ENCODE measurements around the gene MDM1.

MDM1 gene

DNA sequence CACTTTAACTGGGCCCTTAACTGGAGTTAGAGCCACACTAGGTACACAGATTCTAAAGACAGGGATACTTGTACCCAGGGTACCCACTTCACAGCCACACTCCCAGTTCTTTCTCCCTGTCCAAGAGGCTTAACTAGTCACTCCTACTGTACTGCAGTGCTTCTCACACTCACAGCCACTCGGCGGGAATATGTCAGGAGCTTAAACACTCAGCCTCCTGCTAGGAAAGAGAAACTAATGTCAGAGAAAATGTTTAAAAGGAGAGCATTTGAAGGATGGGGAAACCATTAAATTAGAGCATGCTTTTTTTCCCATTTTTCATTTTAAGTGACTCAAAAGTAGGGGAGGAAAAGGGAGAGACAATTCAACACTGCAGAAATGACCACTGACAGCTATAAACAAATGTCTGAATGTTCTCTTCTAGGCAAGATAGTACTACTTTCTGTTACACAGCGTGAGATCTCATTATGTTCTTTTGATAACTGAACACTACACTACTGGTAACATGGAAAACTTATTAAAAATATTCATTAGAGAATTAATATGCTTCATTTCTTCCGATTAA, 22.9 kb upstream of the MDM1 start:
- DNase-seq, result no peak

DNA sequence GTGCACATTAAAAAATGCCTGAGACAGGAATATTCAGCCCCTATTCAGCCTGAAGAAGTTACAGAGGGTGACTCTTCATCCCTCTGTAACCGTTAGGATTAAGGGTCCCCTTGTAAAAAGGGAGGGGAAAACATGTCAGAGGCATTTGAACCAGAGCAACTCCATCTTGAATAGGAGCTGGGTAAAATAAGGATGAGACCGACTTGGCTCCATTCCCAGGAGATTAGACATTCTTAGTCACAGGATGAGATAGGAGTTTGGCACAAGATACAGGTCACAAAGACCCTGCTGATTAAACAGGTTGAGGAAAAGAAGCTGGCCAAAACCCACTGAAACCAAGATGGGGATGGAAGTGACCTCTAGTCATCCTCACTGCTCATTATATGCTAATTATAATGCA, 19.9 kb upstream of the MDM1 start:
- DNase-seq, result no peak

DNA sequence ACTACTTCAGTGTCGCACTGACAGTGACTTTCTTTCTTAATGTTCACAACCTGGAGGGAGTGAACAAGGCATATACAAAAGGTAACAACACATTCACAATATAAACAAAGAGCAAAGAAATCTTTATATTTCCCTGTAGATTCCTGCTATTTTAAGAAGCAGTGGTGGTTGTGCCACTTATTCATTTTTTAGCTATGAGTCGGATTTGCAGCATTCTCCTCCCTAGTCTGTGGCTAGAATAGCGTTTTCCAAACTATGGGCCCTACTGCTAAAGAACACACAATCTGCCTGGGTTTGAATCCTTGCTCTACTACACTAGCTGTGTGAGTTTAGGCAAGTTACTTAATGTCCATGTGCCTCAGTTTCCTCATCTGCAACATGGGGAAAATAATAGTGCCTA, 18.6 kb upstream of the MDM1 start:
- no peak for DNase-seq

DNA sequence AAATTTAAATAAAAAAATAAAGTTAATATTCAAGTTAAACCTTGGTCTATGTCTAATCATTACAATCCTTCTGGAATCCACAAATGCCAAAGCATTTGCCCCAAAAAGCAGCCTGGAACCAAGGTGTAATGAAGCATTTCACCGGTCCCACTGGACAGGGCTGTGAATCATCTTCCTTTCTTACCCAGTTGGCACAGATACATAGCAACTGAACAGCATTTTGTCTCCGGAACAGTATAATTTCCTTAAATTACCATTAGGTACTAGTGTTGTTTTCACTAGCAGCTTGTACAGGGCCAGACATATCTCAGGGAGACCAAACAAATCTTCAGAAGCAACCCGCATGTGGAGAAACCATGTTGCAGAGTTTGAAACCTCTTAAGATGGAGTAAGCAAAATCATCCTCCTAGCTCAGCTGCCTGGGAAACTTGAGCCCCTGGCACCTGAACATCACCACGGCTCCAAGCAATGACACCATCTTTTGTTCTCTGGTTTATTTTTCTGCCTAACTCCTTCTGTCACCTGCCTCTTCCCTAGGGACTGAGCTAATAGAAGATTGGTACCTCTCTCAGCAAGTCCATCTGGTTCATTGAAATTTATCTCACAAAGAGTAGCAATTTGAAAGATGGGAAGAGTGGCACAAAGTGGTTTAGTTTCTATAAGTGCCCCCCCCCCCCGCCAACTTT, 17.9 kb upstream of the MDM1 start:
- peak; percentile 92 for DNase-seq

DNA sequence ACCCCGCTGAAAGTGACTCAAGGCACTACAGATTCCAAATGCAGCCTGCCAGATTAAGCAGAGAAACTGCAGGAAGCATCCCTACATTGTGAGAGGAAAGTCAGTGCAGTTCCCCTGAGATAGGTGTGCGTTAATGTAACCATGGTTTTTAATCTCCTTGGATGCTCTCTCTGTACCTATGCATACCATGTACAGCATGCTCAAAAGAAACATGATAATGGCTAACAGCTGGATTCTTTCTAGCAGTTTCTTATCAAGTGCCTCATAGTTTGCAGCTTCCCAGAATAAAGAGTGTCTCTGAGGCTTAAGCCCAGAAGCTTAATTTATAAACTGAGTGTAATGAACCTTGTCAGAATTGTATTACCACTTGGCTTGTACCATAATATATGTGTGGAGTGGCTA, 17.1 kb upstream of the MDM1 start:
- DNase-seq, result peak; percentile 77

DNA sequence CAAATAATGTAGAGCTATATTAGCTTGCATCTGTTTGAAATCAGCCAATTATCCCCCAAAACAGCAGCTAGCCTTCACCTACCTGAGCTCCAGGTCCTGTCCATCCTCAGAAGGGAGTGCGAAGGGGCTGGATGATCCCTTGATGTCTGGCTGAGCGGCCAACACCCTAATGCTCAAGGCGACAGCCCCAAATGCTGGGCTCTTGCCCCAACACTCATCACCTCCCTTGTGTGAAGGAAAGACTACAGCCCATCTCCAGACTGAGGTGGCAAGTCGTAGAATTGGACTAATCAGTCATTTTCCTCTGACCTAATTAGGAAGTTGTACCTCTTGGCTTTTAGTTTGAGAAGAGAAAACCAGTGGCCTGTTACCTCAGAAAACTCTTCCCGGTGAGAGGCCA, 16.3 kb upstream of the MDM1 start:
- no peak for DNase-seq

DNA sequence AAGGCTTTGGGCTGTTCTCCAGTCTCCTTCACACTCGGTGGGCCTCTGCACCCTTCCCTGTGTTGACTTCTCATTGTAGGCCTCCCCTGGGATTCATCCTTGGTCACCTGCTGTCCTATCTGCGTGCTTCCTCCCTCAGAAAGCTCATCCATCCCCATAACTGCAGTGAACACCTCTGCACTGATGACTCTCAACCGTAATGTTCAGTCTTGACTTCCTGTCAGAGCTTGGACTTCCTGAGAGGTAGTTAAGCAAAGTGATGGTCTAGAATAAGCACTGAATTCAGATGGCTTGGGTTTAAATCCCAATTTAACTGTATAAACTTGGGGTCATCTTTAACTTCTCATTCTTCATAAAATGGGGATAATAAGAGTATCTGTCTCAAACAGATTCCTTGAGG, 13.6 kb upstream of the MDM1 start:
- DNase-seq, result no peak

DNA sequence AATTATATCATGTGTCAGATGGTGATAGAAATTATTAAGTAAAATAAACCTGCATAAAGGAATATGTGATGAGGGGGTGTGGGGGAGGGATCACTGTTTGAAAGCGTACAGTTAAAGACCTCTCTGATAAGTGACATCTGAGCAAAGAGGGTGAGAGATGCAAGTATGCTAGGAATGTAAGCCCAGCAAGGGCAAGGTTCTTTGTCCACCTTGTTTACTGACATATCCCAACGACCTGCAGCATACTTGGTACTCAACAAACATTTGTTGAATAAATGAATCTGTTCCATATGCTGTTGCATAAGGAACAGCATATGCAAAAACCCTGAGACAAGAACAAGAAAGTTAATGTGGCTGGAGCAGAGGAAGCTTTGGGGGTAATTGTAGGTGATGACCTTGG, 12.0 kb upstream of the MDM1 start:
- DNase-seq, result no peak

DNA sequence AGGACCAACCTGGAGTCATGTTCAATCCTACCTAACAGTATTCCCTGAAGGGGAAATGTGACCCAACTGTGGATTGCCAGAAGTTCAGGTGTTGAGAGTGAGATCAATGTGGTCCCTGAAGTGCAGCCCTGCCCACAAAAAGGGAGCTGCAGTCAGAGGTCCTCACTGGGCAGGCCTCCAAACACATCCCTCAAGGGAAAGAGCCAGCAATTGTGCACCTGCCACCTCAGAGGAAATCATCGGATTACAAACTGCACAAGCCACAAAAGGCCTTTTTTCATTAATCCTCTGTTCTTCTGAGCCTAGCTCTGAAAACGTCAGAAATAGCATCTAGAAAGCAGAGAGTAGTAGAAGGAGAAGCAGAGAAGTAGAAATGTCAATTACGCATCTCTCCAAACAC, 10.8 kb upstream of the MDM1 start:
- peak; percentile 80 for DNase-seq

DNA sequence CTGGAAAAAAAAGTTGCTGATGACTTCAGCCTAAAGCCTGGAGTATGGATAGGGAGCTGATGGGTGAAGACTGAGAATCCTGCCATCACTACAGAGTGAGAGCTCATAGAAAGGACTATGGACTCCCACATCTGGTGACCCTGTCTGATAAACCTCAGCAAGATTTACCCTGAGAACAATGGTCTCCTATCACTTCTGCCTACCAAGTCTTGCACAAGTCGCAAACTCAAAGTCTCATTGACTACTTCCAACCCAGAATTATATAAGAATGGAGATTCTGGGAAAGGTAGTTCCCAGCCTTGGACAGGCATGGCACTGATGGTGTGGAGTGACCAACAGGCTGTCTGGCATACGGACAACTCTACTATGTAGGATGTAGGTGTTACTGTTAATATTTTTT, 9.7 kb upstream of the MDM1 start:
- no peak for DNase-seq

DNA sequence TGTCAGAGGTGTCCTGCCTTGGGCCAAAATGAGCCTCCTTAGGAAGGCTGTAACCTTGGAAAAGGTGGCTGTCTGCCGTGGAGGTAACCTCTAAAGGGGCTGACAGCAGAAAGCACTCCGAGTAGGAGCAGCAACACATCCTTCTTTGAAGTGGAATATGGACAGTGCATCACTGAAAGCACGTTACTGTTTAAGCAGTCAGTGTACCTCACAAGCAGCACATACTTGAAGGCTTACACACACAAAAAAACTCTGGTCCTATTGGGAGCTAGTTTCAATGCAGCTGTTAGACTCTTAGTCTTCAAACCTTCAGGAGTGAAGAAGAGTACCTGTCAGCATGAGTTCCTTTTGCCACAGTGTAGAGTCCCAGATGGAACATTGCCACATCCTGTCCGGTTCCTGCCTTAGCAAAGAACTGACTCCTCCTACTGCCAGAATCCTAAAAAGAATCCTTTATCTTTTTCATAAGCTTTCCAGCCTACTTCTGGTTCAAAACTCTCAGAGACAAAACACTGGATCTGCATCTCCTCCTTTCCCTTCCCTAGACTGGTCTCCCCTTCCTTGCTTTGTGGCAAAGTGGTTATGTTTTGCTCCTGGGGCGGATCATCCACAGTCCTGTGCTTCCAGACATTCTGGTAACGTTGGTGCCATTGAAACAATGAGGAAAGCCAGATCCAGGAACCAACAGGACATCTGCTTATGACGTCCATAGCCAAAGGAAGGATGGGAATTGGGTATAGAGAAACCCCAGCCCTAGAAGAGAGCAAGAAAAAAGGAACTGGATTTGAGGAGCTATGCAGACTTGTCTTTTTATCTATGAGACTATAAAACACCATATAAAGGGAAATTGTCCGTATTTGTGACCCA, 8.5 kb upstream of the MDM1 start:
- no peak for DNase-seq

DNA sequence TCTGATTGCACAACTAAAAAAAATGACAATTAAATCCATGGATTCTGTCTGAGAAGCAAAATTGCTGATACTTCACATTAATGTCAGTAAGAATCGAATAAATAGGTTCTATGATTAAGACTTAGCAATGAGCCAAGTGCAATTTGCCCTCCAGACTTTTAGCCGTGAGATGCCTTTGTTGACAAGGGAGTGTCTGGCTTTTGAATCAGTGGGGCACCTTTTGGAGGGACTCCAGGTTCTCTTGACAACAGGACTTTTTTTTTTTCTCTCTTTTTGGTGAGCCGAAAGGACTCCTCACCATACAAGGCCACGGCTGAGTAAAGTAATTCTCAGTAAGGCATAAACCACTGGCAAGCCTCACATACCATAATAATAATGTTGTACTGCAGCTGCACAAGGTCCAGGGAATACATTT, 4.7 kb upstream of the MDM1 start:
- peak; percentile 77 for DNase-seq

DNA sequence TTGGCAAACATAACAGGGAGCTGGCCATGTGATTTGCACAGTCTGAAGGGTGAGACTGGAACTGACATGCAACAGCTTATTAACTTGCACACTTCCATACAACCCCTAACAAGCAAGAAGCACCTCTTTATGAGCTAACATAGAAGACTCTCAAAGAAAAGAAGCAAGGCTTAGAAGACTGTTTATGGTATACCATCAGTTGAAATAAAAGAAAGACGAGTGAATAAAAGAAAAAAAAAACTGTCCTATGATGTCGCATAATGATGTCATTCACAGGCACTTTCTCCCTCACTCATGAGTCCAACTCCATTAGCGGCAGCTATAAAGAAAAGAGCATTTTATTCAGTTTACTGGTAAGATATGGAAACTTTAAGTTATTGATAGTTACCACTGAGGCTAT, 3.3 kb upstream of the MDM1 start:
- DNase-seq, result peak; percentile 23

DNA sequence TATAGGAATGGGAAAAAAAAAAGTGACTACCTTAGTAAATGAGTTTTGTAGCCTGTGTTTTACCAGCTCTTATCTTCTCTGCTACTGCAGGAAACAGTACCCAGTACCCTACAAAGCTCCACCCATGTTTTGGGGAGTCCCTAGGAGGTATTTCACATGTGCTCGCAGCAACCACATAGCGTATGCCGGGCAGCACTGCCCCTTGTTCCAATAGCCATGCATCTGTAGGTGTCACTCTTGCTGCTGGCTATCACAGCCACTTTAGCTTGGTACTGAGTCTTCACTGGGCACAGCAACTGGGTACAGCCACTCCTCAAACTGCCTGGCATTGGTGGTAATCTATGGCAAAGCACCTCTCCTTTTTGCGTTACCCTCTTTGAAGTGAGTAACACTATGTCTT, 2.0 kb upstream of the MDM1 start:
- no peak for DNase-seq

DNA sequence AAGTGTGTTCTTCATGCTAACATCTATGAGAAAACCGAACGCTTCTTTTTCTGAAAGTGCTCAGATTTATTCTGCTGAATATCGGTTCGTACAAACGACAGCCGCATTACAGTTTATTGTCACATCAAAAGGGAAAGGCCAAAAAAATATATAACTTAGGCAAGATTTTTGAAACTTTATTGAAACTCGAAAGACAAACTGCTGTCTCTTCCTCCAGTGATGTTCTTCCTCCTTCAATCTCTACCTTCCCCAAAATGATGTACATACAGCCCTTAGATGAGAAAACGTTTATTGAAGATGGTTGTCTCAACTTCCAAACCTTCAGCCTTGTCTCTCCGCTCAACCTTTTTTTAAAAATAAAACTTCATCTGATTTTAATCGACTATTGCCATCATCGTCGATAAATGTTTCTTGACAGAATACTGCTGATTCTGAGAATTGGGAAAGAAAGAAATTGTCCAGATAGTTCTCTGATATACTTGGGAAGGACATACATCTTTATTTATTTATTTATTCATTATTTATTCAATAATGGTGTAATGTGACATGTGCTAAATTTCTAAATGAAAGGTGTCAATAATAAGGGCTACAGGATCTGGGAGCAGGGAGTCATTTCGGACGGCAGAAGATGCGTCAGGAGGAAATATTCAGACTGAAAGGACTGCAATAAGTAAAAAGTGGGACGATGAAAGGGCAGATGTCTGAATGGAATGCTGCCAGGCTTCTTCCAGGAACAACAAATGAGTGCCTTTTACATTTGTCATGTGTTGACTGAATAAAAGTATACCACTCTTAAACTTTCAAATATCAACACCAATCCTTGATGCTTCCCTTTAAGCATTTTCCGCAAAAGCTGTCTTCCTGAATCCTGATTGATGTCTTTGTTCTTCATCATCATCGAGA, 817 bp upstream of the MDM1 start:
- DNase-seq, result no peak

DNA sequence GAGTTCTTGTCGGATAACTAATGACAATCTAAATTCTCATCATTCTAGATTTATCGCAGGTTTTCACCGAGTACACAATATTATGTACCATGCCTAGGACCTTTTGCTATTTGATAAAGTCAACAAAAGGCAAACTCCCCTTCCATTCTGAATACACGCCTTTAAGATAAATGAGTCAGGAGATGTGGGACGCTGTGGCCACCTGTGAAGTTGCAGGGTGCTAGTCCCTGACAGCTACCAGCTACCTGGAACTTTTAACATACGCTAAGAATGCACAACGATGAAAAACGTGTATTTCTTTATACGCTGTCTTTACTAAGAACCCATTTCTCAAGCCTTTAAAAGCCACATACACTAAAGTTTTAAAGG, 678 bp downstream of the MDM1 start:
- DNase-seq, result no peak

DNA sequence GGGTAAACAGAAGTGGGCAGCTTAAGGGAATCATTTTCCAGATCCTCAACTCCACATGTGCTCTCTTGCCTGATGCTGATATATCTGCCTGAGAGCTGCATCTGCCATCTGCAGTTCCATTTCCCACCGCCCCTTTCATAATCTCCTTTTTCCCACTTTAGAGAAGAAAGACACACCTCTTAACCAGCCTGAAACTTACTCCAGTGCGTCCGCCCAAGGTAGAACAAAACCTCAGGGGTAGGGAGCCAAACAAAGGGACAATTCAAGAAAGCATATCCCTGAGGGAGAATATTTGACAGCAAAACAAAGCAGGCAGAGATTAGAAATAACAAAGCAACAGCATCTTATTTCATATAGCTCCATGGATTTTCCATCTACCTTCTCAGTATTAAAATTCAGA, 4.3 kb downstream of the MDM1 start:
- DNase-seq, result no peak

DNA sequence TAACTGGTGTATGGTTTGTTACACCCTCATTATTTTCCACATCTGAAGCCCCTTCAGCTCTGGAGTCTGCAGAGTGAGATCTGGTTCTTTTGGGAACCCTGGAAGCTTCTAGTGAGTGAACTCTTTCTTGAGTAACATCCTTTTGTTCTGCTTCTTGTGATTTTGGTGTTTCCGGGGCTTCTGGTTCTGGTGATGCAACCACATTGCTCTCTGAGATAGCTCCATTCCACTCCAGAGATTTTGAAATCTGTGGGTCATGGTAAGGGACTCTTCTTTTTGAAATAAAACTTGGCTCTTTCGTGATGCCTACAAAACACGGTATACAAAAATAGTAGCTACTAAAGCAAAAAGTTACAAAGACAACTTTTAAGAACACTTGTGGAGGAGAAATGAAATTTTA, 5.4 kb downstream of the MDM1 start:
- no peak for DNase-seq

DNA sequence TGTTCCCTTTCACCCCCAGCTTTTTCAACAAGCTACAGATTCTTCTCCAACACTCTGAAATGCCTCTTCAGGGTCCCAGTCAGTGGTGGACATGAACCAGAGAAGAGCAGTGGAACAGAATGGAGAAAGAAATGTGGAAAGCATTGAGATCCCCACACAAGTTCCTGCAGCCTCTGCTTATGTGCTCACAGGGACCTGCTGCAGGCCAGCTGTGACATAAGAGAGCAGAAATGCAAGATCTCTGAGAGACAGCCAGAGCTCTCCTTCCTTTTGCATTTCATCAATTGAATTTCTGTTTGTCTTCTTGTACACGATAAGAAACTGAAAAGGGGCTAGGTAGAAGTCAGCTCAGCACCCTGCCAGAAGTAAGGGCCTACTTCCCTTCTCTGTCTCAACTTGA, 6.2 kb downstream of the MDM1 start:
- DNase-seq, result no peak

DNA sequence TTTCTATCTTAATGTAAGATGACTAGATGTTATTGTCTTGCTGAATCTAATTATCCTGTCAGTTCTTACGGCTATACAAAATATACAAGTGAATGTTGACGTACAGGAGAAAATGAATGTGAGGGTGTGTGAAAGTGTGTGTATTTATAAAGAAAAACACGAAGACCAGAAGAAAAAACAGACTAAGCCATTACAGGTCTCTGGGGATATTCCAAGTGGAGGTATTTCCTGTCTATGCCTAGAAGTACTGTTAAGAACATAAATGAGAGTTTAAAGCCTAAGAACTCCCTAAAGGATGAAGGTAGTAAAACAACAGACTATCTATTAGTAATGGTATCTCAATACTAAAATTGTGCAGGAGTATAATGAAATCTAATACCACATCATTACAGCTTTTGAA, 7.6 kb downstream of the MDM1 start:
- DNase-seq, result no peak

DNA sequence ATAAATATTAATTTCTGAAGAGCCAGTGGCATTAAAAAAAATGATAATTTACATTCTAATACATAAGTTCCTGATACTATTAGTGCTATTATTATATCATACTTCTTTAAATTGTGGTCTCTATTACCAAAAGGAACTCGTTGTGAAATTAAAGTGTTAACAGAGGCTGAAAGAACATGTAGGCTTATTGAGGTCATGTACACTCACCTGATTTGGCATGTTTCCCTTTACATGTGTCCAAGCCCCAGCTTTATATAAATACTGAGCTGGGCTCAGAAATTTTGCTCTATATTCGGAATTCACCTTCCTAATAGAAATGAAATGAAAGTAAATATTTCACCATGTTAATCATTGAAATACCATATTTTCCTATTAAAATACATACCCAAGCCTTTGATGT, 11.0 kb downstream of the MDM1 start:
- no peak for DNase-seq

DNA sequence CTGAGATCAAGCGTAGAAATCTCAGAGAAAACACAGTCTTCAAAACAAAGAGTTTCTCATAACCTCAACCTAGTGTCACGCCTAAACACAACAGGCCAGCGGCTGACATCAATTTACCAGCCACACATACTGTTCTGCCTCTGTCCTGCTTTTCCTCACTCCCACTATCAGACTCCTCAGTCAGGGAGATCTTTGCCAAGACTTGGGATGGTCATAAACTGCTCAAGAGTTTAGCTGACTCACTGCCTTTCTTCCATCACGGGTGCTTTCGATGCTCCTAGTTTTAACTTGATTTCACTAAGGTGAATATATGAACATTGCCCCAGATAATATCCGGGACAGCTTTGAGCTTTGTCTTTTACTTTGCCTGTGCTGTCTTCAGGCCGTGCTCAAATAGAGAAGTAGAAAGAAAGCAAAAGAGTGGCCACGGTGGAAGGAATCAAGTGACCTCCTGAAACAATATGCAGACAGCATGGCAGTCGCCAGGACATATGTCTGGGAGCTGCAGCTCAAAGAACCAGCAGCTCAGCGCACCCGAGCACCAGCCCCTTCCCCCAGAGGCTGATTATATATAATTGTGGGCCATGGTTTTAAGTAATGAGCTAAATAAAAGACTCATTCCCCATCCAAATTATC, 12.1 kb downstream of the MDM1 start:
- peak; percentile 51 for DNase-seq

Data from DMS79 treated with DMSO at 0.1 percent for 48 hours (cell line).